HEK293 (cell line): Measurements from ENCODE around the gene TACC2.

Experiments
- CTCF ChIP-seq: fragments of 450-650 bp; formaldehyde crosslinking; IDR thresholded peaks from 2 replicates; pipeline ENCODE4 v1.5.1; 2016; ENCODE audit warnings: missing biosample characterization, missing genetic modification characterization
- REPIN1 ChIP-seq: fragments of 450-650 bp; formaldehyde crosslinking; IDR thresholded peaks from 2 replicates; pipeline ENCODE4 v1.5.1; 2017; ENCODE audit warnings: missing biosample characterization, missing genetic modification characterization, low read depth
- REST ChIP-seq: fragments of 450-650 bp; formaldehyde crosslinking; IDR thresholded peaks from 2 replicates; pipeline ENCODE4 v1.5.1; 2016; ENCODE audit warnings: missing biosample characterization, missing genetic modification characterization
- ZBTB17 ChIP-seq: fragments of 450-650 bp; formaldehyde crosslinking; IDR thresholded peaks from 2 replicates; pipeline ENCODE4 v1.5.1; 2016; ENCODE audit warnings: missing biosample characterization, missing genetic modification characterization
- ZNF585B ChIP-seq: fragments of 450-650 bp; formaldehyde crosslinking; IDR thresholded peaks from 2 replicates; pipeline ENCODE4 v1.5.1; 2016; ENCODE audit warnings: missing biosample characterization, missing genetic modification characterization
- ZNF626 ChIP-seq: fragments of 450-650 bp; sonication (Bioruptor Pico); formaldehyde crosslinking; IDR thresholded peaks from 2 replicates; pipeline ENCODE4 v1.5.1; 2018; ENCODE audit warnings: missing biosample characterization, missing genetic modification characterization, inconsistent platforms
- ZNF704 ChIP-seq: fragments of 450-650 bp; formaldehyde crosslinking; IDR thresholded peaks from 2 replicates; pipeline ENCODE4 v1.5.1; 2016; ENCODE audit warnings: missing biosample characterization, missing genetic modification characterization

GRCh38 chr10:122154031-122154544, 165.1 kb downstream of the TACC2 start:
- TF ChIP-seq ZNF626 (tag by site-specific recombination) (no peak), CTCF (tag by site-specific recombination) (no peak), REPIN1 (tag by site-specific recombination) (no peak), ZBTB17 (tag by site-specific recombination) (no peak), REST (tag by site-specific recombination) (no peak), ZNF585B (tag by site-specific recombination) (no peak), ZNF704 (tag by site-specific recombination) (no peak)
